IMR-90 (cell line): ENCODE data around the gene BRK1. TPM values are rescaled to one million over a fixed set of nuclear protein-coding genes. Genes with fewer than 3 reads are reported as not detected.

Experiments used
- ATAC-seq: fragments of 200-7000 bp; cut with Tn5 transposase; 2 replicates; pipeline ENCODE4 v1.9.1; 2020; ENCODE audit warnings: low read depth, mild to moderate bottlenecking, moderate library complexity
- BruUV-seq: library from RNA; stranded (reverse); fragments of 400-500 nt; replicated peaks from 2 replicates; lab custom pipeline; 2021; lab: Mats Ljungman, UMichigan
- CTCF ChIA-PET: fragments of 300-600 bp; formaldehyde crosslinking; extraction: SDS; loops from one replicate; lab custom pipeline; 2021; ENCODE audit warnings: antibody characterized with exemption; lab: Yijun Ruan, JAX
- POLR2A ChIA-PET: fragments of 300-600 bp; sonication (Branson Sonifier 250); formaldehyde crosslinking; loops from one replicate; lab custom pipeline; 2022; ENCODE audit warnings: antibody characterized with exemption; ENCODE audit not compliant: unreplicated experiment; lab: Charles Lee
- DNase-seq: peaks from one replicate; pipeline ENCODE4 v3.0.0; 2013
- H2AFZ ChIP-seq: replicated peaks from 2 replicates; pipeline ENCODE3; 2013; ENCODE audit warnings: low read length, mild to moderate bottlenecking; ENCODE audit not compliant: poor library complexity
- H2AK5ac ChIP-seq: 2 replicates; pipeline ENCODE4 v1.6.1; 2013; ENCODE audit warnings: low read depth, low read length, inconsistent platforms
- H2AK9ac ChIP-seq: replicated peaks from 2 replicates; pipeline ENCODE3; 2013; ENCODE audit warnings: mild to moderate bottlenecking, low read depth, low read length, moderate library complexity; ENCODE audit not compliant: poor library complexity
- H2BK120ac ChIP-seq: 2 replicates; pipeline ENCODE4 v1.6.1; 2013; ENCODE audit warnings: low read depth, low read length, inconsistent platforms
- H2BK15ac ChIP-seq: 3 replicates; pipeline ENCODE4 v1.6.1; 2013; ENCODE audit warnings: low read depth, low read length, inconsistent platforms
- H2BK20ac ChIP-seq: 2 replicates; pipeline ENCODE4 v1.6.1; 2013; ENCODE audit warnings: low read depth, mild to moderate bottlenecking, inconsistent platforms, low read length, moderate library complexity
- H2BK5ac ChIP-seq: 2 replicates; pipeline ENCODE4 v1.6.1; 2013; ENCODE audit warnings: mild to moderate bottlenecking, low read depth, low read length, inconsistent platforms; ENCODE audit not compliant: poor library complexity, severe bottlenecking
- H3K14ac ChIP-seq: replicated peaks from 2 replicates; pipeline ENCODE4 v1.6.1; 2013; ENCODE audit warnings: low read depth, low read length, inconsistent platforms
- H3K18ac ChIP-seq: 2 replicates; pipeline ENCODE4 v1.6.1; 2013; ENCODE audit warnings: low read depth, low read length, control low read depth
- H3K23ac ChIP-seq: 2 replicates; pipeline ENCODE4 v1.6.1; 2013; ENCODE audit warnings: low read depth, low read length, inconsistent platforms
- H3K27ac ChIP-seq: 2 replicates; pipeline ENCODE4 v1.5.1; 2013; ENCODE audit warnings: mild to moderate bottlenecking, control low read depth, low read length; ENCODE audit not compliant: insufficient read depth
- H3K27me3 ChIP-seq: 2 replicates; pipeline ENCODE4 v1.6.1; 2013; ENCODE audit warnings: low read length; ENCODE audit not compliant: control insufficient read depth, insufficient read depth
- H3K36me3 ChIP-seq: 2 replicates; pipeline ENCODE4 v1.6.1; 2013; ENCODE audit warnings: low read length, mixed read lengths; ENCODE audit not compliant: control insufficient read depth, insufficient read depth
- H3K4ac ChIP-seq: 2 replicates; pipeline ENCODE4 v1.6.1; 2013; ENCODE audit warnings: low read depth, low read length, inconsistent platforms
- H3K4me1 ChIP-seq: 2 replicates; pipeline ENCODE4 v1.6.1; 2013; ENCODE audit warnings: low read length, mixed read lengths; ENCODE audit not compliant: control insufficient read depth, insufficient read depth
- H3K4me2 ChIP-seq: 2 replicates; pipeline ENCODE4 v1.6.1; 2013; ENCODE audit warnings: low read depth, mild to moderate bottlenecking, control low read depth, low read length, moderate library complexity
- H3K4me3 ChIP-seq: 2 replicates; pipeline ENCODE4 v1.5.1; 2013; ENCODE audit warnings: low read depth, mild to moderate bottlenecking, control low read depth, low read length, moderate library complexity; ENCODE audit not compliant: insufficient read depth
- H3K56ac ChIP-seq: 2 replicates; pipeline ENCODE4 v1.6.1; 2013; ENCODE audit warnings: low read length, inconsistent platforms; ENCODE audit not compliant: insufficient read depth; ENCODE audit errors: extremely low read depth
- H3K79me1 ChIP-seq, 2 experiments: 2 replicates each; pipeline ENCODE4 v1.6.1; 2013; ENCODE audit warnings: low read length in 2 of 2, inconsistent platforms in 1 of 2, low read depth in 1 of 2
- H3K9ac ChIP-seq: 2 replicates; pipeline ENCODE4 v1.6.1; 2013; ENCODE audit warnings: low read depth, low read length, control low read depth
- H3K9me1 ChIP-seq: 2 replicates; pipeline ENCODE4 v1.6.1; 2013; ENCODE audit warnings: low read length, inconsistent platforms; ENCODE audit not compliant: insufficient read depth
- H3K9me3 ChIP-seq: 2 replicates; pipeline ENCODE4 v1.6.1; 2013; ENCODE audit warnings: low read length; ENCODE audit not compliant: control insufficient read depth, insufficient read depth
- H4K20me1 ChIP-seq: 2 replicates; pipeline ENCODE4 v1.6.1; 2013; ENCODE audit warnings: low read length, inconsistent platforms; ENCODE audit not compliant: insufficient read depth
- H4K5ac ChIP-seq: 2 replicates; pipeline ENCODE4 v1.6.1; 2013; ENCODE audit warnings: mild to moderate bottlenecking, low read depth, low read length, control low read depth
- H4K8ac ChIP-seq, 2 experiments: 2 replicates each; pipeline ENCODE4 v1.6.1; 2013; ENCODE audit warnings: low read depth in 2 of 2, low read length in 2 of 2, control low read depth in 1 of 2, inconsistent platforms in 1 of 2
- H4K91ac ChIP-seq: 2 replicates; pipeline ENCODE4 v1.6.1; 2013; ENCODE audit warnings: low read depth, low read length, inconsistent platforms; ENCODE audit not compliant: insufficient read depth
- CEBPB ChIP-seq: IDR thresholded peaks from 2 replicates; pipeline ENCODE4 v1.6.1; 2012; ENCODE audit warnings: low read depth, low read length, improper control_type of control experiment
- SMC3 ChIP-seq: fragments of 150-350 bp; IDR thresholded peaks from 2 replicates; pipeline ENCODE4 v1.6.1; 2016; ENCODE audit warnings: low read depth, mild to moderate bottlenecking, antibody characterized with exemption, low read length, moderate library complexity
- WGBS, 2 experiments: methylation state at CpG; one replicate each; pipeline versions ENCODE4 v1.1.5 to v1.1.7; 2013; ENCODE audit warnings: missing lambda C conversion rate in 2 of 2; ENCODE audit not compliant: insufficient read length in 1 of 2; ENCODE audit errors: extremely low coverage in 2 of 2; 5-methylcytosine and 5-hydroxymethylcytosine counted together
- dilution Hi-C: fragments of 300-500 bp; cut with HindIII; formaldehyde crosslinking; loops from one replicate; pipeline ENCODE4 v1.14.3; 2018; ENCODE audit warnings: low sequenced_read_pairs; ENCODE audit not compliant: unreplicated experiment
- in situ Hi-C: fragments of 300-500 bp; cut with MboI; formaldehyde crosslinking; loops from 3 replicates; pipeline ENCODE4 v1.14.3; 2019; ENCODE audit warnings: low sequenced_read_pairs, inconsistent platforms, mixed read lengths
- intact Hi-C: fragments of 100-400 bp; cut with micrococcal nuclease; formaldehyde crosslinking; loops from 2 replicates; pipeline ENCODE4 v1.10.0; 2022
- polyA plus RNA-seq, 3 experiments: library from polyadenylated mRNA; depleted of rRNA; stranded (reverse); fragments of >200 nt; gene quantifications; 2 replicates each; pipeline ENCODE4 v1.2.3, GENCODE V29; 2012; ENCODE audit warnings: low replicate concordance in 1 of 3
- total RNA-seq: library from RNA; depleted of rRNA; stranded (reverse); fragments of >200 nt; gene quantifications from 2 replicates; pipeline ENCODE4 v1.2.3, GENCODE V29; 2012

The BRK1 gene
- total and polyA plus RNA-seq, 2 of the 4 experiments (the other 2 are of a cell fraction), result 81.4 to 235 TPM

DNA sequence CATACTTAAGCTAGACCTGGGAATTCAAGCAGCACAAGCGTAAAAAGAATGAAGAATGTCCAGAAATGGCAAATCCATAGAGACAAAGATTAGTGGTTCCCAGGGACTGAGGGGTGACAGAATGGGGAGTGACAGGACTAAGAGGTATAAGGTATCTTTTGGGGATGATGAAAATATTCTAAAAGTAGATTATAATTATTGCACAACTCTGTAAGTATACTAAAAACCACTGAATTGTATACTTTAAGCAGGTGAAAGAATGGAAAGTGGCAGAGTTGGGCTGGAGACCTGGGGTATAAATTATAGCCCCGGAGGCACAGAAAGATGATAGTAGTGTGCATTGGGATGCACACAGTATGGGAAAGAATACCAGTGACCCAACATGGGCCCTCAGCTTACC is 5.6 kb downstream of the BRK1 start:
- no TSS peak for BruUV-seq
- dilution Hi-C loops, result no loop called here

More for the DNA sequence above, 5.6 kb downstream of the BRK1 start:
- no peak overlapping the region for H3K14ac ChIP-seq
- H3K4me3 ChIP-seq, result no peak overlapping the region
- in situ Hi-C loops (no loop called here), intact Hi-C loops (no loop called here)
- no peak overlapping the region for H3K27ac ChIP-seq
- DNase-seq, result no peak
- no peak overlapping the region for H2AFZ ChIP-seq
- no peak overlapping the region for H4K8ac ChIP-seq
- H2BK120ac ChIP-seq, result no peak overlapping the region
- peaks cover 2% of the 10 kb centered on the region; the same call in 1 of the 2 replicates for H3K4me1 ChIP-seq
- H3K23ac ChIP-seq, result no peak overlapping the region
- H2AK5ac ChIP-seq, result no peak overlapping the region
- no peak overlapping the region for H2BK20ac ChIP-seq
- H3K36me3 ChIP-seq, result peaks cover 13% of the 10 kb centered on the region
- peaks cover 37 to 62% of the 10 kb centered on the region in 2 experiments for H3K79me1 ChIP-seq
- H2AK9ac ChIP-seq, result no peak overlapping the region
- 100% methylated on average over 1 of the region's 2 CpGs; no CpG with 5 or more reads in 1 of the 2 experiments for WGBS, 2 experiments
- no peak overlapping the region for H3K18ac ChIP-seq
- peaks cover 13% of the 10 kb centered on the region for H3K9me1 ChIP-seq
- no peak overlapping the region for H3K4ac ChIP-seq
- no peak overlapping the region for H4K91ac ChIP-seq
- ATAC-seq, result no peak
- H4K20me1 ChIP-seq, result peaks cover 60% of the 10 kb centered on the region
- H3K27me3 ChIP-seq, result no peaks in the 10 kb centered on the region
- CTCF ChIA-PET, result no interaction called here
- no peak overlapping the region for H2BK5ac ChIP-seq
- no peaks in the 10 kb centered on the region for H3K9me3 ChIP-seq
- H3K4me2 ChIP-seq, result no peak overlapping the region
- H4K5ac ChIP-seq, result no peak overlapping the region
- H3K9ac ChIP-seq, result no peak overlapping the region
- no peak overlapping the region for H3K56ac ChIP-seq
- POLR2A ChIA-PET, result no interaction called here
- H2BK15ac ChIP-seq, result no peak overlapping the region
- TF ChIP-seq SMC3 (no peak), CEBPB (peak; percentile 53)
